GM21447 (cell line): ENCODE results near the gene JOSD2.
"Not testable (repeated sequence)": the region's sequence is repeated elsewhere in the genome, so short reads cannot be mapped to it uniquely, and the experiment has no call there.

Experiments
- ATAC-seq: cut with Tn5 transposase; IDR thresholded peaks from one replicate; pipeline ENCODE4 v1.9.1; 2021; ENCODE audit not compliant: unreplicated experiment

The JOSD2 gene

DNA sequence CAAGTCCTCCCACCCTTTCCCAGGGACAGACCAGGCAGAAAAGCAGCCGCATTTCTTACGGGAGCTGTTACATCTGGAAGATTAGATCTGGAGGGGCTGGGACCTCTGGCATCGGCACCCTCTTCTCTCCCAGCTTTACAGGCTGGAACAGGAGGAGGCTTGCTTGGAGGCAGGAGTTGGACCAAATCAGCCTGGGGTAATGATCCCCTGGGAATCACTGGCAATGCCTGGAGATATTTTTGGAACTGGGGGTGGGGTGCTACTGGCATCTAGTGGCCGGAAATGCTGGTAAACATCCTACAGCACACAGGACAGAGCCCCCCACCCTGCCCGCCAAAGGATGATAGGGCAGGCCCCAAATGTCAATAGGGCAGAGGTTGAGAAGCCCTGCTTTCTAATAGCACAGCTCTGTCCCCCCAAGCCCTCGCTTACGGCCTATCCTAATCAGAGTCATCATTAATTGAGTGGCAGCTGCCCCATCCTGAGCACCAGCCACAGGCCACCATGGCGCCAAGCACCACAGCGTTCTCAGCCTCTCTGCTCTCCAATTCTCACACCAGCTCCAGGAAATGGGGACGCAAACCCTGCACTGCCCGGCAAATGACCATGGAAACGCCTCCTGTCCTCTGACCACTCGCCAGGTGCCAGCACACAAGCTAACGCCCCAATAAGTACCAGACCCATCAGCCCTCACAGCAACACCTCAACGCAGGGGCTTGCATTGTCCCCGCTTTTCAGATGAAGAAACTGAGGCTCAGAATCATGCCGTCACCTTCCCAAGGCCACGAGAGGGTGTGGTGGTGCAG lies 36.6 kb upstream of the JOSD2 start:
- ATAC-seq = no peak

DNA sequence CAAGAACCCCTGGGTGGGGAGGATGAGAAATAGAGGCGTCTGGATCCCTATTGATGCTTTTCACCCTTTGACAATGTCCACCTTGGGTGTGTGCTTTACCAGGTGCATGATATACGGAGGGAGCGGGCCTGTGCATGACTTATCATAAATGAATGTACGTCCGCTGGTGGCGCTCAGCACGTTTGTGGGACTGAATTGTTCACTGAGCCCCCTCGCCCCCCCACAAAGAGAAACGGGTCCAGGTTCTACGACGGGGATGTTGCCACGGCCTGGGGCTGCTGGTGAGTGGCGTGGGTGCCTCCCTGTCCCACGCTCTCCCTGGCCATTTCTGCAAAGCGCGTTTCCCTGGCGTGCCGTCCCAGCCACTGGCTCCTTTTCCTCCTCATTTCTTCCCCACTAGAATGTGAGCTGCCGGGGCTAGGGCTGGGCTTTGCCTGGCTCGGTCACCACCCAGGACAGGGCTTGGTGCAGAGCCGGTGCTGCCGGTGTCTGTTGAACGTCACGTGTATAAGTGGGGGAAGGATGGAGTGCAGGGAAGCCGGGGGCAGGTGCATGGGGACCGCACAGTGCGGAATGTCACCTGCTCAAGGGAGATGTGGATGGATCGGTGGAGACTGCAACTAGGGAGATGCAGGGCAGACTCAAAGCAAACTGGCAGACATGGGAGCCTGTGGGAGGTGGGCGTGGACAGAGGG lies 35.7 kb upstream of the JOSD2 start:
- no peak for ATAC-seq

DNA sequence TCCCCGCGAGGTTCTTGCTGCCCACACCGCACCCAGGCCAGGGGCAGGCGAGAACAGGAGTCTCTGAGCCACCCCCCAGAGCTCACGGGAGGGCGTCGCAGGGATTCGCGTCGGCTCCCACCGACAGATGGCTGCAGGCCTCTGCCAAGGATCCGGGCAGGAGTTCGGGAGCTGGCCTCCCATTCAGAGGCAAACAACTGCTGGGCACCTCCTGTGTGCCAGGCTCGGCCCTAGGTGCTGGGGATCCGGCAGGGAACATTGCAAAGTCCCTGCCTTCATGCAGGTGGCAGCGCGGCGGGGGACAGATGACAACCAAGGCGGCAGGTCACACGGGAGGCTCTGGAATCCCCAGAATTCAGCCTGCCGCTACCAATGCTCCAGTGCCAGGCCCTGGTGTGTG lies 32.0 kb upstream of the JOSD2 start:
- ATAC-seq = no peak

DNA sequence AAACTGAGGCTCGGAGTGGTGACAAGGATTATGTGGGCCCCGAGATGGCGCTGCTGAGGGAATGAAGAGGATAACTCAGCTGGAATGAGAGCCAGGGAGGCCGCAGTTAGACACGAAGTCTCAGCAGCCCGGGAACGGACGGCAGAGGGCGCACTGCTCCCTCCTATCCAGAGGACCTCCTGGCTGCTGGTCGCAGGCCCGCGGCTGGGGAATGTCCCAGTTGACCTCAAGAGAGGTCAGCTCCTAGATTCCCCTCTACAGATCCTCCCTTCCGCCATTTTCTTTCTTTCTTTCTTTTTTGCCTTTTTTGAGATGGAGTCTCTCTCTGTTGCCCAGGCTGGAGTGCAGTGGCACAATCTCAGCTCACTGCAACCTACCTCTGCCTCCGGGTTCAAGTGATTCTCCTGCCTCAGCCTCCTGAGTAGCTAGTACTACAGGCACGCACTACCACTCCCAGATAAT lies 26.8 kb upstream of the JOSD2 start:
- no peak for ATAC-seq

DNA sequence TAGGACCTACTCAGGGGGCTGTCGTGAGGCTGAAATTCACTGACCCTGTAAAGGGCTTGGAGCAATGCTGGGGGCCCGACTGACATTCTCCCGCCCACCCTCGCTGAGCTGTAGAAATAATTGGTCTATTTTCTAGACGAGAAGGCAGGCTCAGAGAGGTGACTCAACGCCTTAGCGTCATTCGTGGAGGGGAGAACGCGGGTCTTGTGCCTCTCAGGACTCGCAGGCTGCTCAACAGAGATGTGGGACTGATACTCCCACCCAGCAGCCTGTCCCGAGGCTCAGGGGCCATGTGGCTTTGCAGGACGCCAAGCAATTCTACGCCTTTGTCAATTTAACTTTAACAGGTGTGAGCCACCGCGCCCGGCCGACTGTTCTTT lies 26.3 kb upstream of the JOSD2 start:
- ATAC-seq = no peak

DNA sequence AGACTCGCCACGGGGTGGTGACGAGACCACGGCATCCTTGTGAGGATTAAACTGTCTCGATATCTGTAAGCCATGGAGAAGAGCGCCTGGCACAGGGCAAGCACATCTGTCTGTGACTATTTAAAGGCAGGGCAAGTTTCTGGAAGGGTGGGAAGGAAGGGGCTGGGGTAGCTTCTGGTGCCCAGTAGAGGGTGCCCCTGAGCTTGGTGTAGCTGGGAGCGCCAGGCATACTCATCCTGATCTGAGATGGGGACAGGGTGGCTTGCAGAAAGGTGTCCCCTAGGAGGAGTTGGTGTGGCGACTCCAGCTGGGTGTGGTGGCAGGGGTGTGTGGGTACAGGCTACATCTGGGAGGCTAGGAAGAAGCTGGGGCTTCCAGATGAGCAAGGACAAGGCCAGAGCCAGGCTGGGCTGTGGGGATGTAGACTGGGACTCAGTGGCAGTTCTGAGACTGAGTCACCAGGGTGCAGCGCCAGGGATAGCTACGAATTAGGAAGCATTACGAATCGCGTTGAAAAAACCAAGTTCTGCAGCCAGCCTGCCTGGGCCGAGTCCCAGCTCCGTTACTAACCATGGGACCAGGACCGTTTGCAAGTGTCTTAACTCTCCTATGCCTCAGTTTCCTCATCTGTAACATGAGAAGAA lies 25.8 kb upstream of the JOSD2 start:
- no peak for ATAC-seq

DNA sequence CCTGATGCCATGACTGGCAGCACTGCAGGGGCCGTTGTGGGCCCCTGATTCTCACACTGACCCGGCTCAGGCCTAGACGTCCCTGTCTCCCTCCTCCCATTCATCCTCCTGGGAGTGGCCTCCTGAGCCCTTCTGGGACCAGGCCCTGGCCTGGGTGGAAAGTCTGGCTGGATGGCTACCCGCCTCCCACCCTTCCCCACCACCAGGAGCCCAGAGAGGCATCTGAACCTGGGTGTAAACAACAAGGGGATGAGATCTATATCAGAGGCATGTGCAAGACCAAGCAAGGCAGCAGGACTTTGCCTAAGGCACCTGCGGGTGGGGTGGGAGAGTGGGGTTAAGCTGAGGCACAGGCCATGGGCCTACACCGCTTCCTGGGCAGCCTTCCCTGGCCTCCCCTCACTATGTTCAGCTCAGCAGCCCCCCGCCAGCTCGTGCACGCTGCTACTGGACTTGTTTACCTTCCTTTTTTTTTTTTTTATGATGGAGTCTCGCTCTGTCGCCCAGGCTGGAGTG lies 24.7 kb upstream of the JOSD2 start:
- no peak for ATAC-seq

DNA sequence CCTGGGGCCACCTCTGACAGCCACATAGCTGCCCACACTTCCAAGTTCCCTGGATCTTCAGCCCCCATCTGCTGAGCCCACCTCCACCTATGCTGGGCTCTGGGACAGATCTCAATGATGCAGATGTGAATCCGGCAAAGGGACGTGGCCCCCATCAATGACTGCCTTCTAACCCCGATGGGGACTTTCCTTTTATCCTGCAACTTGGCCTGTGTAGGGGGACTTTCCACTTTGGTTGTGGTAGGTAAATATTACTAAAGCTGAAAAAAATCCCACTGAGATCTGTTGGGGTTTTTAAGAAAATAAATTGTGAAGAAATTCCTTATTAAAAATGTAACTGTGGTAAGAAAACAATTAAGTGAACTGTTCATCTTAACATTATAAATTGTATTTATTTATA lies 23.5 kb upstream of the JOSD2 start:
- ATAC-seq = no peak

DNA sequence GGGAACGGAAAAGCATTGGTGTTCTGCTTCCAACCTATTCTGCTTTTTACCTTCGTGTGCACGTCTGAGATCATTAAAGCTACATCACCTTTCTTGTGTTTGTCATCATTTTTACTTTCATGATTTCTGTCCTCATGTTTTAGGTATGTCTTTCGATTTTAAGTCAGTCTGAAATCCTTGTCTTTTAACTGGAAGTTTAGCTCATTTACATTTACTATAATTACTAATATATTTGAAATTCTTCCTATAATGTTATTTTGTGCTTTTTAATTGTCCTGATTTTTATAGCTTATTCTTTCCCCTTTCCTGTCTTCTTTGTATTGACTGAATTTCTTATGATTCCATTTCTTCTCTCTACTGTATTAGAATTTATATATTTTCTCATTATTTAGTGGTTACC lies 22.0 kb upstream of the JOSD2 start:
- ATAC-seq = no peak

DNA sequence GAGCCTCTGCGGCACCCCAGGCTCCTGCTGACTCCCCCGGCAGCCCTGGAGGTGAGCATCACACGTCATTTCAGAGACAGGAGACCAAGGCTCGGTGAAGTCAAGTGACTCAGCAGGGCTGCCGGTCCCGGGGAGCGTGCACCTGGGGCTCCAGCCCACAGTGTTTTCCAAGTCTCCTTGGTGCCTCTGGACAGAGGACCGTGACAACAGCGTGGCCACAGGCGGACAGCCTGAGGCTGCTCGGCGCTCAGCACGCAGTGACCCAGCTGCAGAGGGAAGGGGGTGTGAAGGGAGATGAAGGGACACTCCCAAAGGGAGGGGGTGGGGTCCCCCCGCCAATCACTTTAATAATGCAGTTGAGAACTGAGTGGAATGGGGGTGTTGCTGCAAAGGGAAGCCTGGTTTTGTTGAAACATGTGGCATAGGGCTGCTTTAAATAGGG lies 20.2 kb upstream of the JOSD2 start:
- ATAC-seq = no peak

DNA sequence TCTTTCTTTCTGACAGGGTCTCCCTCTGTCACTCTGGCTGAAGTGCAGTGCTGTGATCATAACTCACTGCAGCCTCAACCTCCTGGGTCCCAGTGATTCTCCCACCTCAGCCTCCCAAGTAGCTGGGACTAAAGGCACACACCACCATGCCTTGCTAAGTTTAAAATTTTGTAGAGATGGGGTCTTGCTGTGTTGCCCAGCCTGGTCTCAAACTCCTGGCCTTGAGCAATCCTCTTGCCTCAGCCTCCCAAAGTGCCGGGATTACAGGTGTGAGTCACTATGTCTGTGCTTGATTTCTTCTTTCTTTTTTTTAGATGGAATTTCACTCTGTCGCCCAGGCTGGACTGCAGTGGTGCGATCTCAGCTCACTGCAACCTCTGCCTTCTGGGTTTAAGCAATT lies 17.1 kb upstream of the JOSD2 start:
- ATAC-seq = not testable (repeated sequence)

DNA sequence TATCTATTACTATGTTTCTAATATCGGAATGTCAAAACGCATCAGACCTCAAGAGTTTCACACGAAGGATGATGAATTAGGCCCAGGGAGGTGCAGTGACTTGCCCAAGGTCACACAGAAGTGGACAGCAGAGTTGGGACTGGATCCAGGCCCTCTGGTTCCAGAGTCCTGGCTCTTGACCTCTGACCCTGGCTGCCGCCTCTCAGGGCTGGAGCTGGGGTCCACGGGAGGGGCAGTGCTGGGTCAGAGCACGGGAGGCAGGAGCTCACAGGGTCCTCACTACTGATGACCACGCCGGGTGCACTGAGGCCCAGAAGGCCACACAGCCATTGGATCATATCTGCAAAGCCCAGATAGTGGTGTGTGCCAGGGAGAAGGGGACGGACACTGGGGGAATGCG lies 11.9 kb upstream of the JOSD2 start:
- no peak for ATAC-seq

DNA sequence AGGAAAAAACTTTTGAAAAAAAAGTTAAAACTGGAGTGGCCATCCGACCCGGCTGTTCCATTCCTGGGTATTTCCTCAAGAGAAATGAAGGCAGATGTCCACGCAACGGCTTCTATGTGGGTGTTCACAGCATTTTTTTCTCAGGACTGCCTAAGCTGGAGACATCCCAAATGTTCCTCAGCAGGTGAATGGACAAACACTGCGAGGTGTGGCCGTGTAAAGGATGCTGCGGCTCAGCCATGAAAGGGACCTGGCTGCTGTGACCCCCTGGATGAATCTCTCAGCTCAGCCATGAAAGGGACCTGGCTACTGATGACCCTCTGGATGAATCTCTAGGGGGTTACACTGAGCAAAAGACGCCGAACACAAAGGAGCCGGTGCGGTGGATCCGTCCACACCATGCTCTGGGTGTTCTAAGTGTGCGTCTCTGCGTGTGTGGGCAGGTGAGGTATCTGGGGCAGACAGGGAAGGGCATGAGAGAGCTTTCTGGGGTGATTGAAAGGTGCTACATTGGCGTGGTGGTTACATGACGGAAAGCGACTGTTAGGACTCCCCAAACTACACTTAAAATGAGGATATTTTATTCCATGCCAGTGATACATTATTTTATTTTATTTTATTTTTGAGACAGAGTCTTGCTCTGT lies 10.0 kb upstream of the JOSD2 start:
- no peak for ATAC-seq

DNA sequence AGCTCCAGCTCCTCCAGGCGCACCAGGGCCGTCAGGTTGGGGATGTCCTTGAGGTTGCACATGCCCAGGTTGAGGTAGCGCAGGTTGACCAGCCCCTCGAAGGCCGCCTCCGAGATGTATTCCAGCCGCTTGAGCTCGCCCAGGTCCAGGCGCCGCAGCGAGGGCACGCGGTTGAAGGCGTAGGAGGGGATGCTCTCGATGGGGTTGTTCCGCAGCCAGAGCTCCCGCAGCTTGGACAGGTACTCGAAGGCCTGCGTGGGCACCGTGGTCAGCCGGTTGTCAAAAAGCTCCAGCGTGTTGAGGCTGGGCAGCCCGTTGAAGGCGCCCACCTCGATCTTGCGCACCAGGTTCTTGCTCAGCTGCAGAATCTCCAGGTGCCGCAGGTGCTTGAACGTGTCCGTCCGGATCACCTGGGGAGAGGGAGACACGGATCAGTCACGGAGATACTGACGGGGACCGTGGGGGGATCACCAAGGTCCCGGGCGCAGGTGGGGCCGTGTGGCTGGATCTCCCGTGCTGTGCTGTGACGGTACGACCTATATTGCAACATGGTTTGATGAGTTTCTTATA lies 8.1 kb upstream of the JOSD2 start:
- no peak for ATAC-seq

DNA sequence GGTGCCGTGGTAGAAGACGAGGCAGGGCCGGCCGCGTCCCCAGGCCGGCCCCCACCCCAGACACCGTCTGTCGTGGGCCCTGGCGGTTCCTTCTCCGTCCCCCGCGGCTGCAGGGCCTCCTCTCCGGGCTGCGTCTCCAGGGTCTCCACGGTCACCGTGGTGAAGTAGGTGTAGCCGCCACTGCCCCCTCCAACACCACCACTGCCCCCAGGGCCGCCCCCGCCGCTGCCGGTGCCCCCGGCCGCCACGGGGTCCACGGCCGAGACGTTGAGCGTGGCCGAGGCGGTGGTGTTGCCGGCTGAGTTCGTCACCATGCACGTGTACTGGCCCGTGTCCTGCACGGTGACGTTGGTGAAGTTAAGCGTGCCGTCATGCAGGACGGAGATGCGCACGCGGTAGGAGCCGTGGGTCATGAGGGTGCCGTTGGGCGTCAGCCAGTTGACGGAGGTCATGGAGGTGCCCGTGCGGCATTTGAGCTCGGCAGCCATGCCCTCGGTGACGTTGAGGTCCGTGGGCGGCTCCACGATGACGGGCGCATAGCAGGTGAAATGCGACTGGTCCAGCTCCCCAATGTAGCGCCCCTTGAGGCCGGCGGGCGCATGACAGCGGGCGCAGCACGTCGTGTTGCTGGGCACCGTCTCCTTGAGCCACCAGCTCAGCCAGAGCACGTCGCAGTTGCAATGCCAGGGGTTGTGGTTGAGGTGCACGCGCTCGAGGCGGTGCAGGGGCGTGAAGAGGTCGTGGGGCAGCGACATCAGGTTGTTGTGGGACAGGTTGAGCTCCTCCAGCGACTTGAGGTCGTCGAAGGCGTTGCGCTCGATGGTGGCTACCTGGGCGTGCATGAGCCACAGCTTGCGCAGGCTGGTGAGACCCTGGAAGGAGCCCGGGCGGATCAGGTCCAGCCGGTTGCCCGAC lies 7.4 kb upstream of the JOSD2 start:
- no peak for ATAC-seq

DNA sequence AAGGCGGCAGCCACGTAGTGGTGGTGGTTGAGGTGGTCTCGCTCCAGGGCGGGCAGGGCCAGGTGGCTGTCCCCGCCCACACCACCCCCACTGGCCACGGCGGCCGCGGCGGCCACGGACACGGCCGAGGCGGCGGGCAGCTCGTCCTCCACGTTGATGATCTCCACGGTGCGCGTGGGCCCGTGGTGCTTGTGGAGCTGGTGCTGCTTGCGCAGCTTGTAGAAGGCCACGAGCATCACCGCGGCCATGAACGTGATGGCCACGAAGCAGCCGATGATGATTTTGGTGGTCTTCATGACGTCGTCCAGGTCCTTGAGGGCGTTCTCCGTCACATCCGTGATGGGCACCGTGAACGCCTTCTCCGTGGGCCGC lies 6.7 kb upstream of the JOSD2 start:
- no peak for ATAC-seq

DNA sequence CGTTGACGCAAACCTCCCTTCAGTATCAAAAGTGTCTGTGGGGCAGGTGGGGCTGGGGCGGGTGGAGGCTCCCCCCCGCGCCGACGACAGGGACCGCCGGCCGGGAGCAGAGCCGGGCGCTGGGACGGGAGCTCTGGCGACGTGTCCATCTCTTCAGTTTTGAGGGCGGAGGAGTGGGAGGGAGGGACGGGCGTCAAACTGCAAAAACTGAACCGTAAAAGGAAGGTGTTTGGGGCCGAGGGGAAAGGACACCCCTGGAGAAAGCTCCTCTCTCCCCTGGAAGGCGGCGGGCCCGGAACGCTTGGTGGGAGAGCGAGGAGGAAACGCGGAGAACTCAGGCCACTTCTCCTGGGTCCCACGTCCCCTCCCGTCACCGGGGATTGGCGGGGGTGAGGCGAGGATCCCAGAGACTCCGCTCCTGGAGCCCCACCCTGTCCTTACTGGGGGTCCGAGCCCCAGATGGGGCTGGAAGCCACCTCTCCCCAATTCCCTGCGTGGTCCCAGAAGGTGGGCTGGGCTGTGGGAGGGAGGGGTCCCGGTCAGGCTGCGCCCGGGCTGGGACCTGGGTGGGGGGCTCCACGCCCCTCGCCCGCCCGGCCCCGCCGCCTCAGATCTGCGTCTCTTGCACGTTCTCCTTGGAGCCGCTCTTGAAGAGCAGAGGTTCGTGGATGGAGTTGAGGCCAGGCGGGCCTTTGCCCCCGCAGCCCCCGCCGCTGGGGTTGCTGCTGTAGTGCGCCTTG lies 6.1 kb upstream of the JOSD2 start:
- no peak for ATAC-seq

DNA sequence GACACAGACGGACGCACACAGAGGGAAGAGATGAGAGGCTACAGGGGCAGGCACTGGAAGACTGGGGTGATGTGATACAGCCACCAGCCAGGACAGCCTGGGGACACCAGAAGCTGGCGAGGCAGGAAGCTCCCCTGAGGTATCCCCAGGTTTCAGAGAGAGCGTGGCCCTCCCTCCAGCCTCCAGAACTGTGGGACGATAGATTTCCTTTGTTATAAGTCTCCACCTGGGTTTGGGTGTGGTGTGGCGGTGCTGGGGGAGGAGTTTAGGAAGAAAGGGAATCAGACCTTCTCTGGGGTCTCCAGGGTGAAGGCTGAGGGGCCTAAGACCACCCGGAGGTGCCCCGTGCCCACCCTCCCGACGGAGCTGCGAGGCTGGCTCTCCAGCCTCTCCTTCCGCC lies 5.5 kb upstream of the JOSD2 start:
- ATAC-seq = no peak

DNA sequence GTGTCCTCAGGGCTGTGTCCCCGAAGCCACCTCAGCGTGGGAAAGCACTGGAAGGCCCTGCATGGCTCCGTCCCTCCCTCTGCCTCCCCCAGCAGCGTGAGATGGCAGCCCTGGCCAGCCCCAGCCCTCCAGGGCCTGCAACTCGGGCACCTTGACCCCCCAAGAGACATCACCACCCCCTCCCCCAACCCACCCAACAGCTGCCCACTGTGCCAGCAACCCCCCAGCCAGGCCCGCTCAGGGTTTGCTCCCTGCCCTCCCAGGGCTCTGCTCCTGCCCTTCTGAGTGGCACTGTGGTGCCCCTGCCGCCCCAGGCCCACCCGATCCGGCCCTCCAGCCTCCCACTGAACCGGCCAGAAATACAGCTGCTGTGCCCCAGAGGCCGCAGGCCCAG lies 4.2 kb upstream of the JOSD2 start:
- ATAC-seq = no peak
